Osteoblast (primary cell): Measurements from ENCODE around the gene KCNK15. TPM values are rescaled to one million over a fixed set of nuclear protein-coding genes. Genes with fewer than 3 reads are reported as not detected.

Experiments used
- DNase-seq: peaks from one replicate; pipeline ENCODE4 v3.0.0; 2011; ENCODE audit warnings: low spot score, mixed read lengths; ENCODE audit not compliant: insufficient read length; ENCODE audit errors: missing footprints
- H2AFZ ChIP-seq: 2 replicates; pipeline ENCODE4 v1.6.0; 2011; ENCODE audit warnings: mild to moderate bottlenecking, low read length
- H3K27ac ChIP-seq: 2 replicates; pipeline ENCODE4 v1.5.1; 2011; ENCODE audit warnings: mild to moderate bottlenecking, low read depth, low read length, moderate library complexity
- H3K27me3 ChIP-seq: 2 replicates; pipeline ENCODE4 v1.6.0; 2012; ENCODE audit warnings: mild to moderate bottlenecking, control low read depth, inconsistent platforms, low read length, moderate library complexity; ENCODE audit not compliant: insufficient read depth
- H3K36me3 ChIP-seq: 2 replicates; pipeline ENCODE4 v1.5.1; 2011; ENCODE audit warnings: mild to moderate bottlenecking, low read length, control low read depth, moderate library complexity; ENCODE audit not compliant: insufficient read depth
- H3K4me1 ChIP-seq: 2 replicates; pipeline ENCODE4 v1.5.1; 2011; ENCODE audit warnings: mild to moderate bottlenecking, low read length, control low read depth, moderate library complexity; ENCODE audit not compliant: insufficient read depth
- H3K4me2 ChIP-seq: 2 replicates; pipeline ENCODE4 v1.6.0; 2011; ENCODE audit warnings: mild to moderate bottlenecking, low read length; ENCODE audit not compliant: insufficient read depth
- H3K4me3 ChIP-seq: fragments of 200-600 bp; sonication (generic); 3 replicates; pipeline ENCODE4 v1.5.1; 2012; ENCODE audit warnings: mild to moderate bottlenecking, low read length, inconsistent platforms; ENCODE audit not compliant: insufficient read depth
- H3K79me2 ChIP-seq: 2 replicates; pipeline ENCODE4 v1.6.0; 2012; ENCODE audit warnings: mild to moderate bottlenecking, low read length, control low read depth, inconsistent platforms; ENCODE audit not compliant: insufficient read depth
- H3K9me3 ChIP-seq: 2 replicates; pipeline ENCODE4 v1.5.1; 2011; ENCODE audit warnings: low read depth, low read length, control low read depth
- H4K20me1 ChIP-seq: 2 replicates; pipeline ENCODE4 v1.6.0; 2012; ENCODE audit warnings: mild to moderate bottlenecking, low read length, control low read depth; ENCODE audit not compliant: insufficient read depth
- total RNA-seq: library from RNA; depleted of rRNA; stranded (reverse); fragments of >200 nt; gene quantifications from 2 replicates; pipeline ENCODE4 v1.2.3, GENCODE V29; 2012
- TF ChIP-seq, protein P1 (sequence below): IDR thresholded peaks from 2 replicates; pipeline ENCODE4 v1.5.1; 2011; ENCODE audit warnings: mild to moderate bottlenecking, low read depth, low read length, moderate library complexity; ENCODE audit errors: extremely low read depth

The KCNK15 gene
- total RNA-seq, 1 donor: 121 TPM

DNA sequence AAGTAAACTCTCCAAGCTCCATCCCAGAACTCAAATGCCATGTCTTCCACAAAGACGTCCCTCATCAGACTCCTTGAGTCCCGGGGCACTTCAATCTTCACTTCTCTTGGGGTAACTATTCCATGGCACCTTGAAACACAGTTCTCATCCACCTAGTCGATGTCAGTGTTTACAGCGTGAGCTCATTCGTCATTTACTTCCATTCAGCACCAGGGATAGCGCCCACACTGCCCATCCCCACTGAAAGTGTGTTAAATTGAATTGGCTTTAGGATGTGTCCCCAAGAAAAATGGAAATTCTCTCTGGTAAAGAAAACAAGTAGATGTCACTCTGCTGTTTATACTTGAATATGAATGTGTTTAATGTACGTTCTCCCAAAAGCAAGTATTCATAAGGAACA is 31.3 kb downstream of the KCNK15 start:
- H3K27me3 ChIP-seq: no peaks in the 10 kb centered on the region
- H3K79me2 ChIP-seq: no peaks in the 10 kb centered on the region
- H2AFZ ChIP-seq: no peak overlapping the region
- H3K9me3 ChIP-seq: no peaks in the 10 kb centered on the region
- no peak overlapping the region for H3K4me3 ChIP-seq
- H3K27ac ChIP-seq: no peak overlapping the region
- no peaks in the 10 kb centered on the region for H3K4me1 ChIP-seq
- no peaks in the 10 kb centered on the region for H4K20me1 ChIP-seq
- TF ChIP-seq, protein P1, sequence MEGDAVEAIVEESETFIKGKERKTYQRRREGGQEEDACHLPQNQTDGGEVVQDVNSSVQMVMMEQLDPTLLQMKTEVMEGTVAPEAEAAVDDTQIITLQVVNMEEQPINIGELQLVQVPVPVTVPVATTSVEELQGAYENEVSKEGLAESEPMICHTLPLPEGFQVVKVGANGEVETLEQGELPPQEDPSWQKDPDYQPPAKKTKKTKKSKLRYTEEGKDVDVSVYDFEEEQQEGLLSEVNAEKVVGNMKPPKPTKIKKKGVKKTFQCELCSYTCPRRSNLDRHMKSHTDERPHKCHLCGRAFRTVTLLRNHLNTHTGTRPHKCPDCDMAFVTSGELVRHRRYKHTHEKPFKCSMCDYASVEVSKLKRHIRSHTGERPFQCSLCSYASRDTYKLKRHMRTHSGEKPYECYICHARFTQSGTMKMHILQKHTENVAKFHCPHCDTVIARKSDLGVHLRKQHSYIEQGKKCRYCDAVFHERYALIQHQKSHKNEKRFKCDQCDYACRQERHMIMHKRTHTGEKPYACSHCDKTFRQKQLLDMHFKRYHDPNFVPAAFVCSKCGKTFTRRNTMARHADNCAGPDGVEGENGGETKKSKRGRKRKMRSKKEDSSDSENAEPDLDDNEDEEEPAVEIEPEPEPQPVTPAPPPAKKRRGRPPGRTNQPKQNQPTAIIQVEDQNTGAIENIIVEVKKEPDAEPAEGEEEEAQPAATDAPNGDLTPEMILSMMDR: no peak
- H3K36me3 ChIP-seq: no peaks in the 10 kb centered on the region
- no peak for DNase-seq
- H3K4me2 ChIP-seq: no peak overlapping the region

DNA sequence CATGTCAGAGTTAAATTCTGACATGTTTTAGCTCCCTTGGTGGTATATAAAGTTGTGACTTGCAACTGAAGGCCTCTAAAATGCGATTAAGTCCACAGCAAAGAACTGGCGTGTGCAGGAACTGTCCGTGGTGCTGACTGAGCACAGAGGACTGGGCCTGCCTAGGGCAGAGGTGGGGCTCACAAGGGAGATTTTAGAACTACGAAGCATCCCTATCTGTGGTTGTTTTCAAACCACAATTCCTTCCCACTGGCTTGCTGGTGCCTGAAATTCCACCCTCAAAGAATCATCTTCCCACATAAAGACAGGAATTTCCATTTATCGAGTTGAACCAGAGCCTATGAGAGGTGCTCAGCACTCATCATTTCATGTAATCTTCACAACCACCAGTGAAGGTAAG is 34.6 kb downstream of the KCNK15 start:
- no peak for DNase-seq
- no peak overlapping the region for H3K4me2 ChIP-seq
- no peak overlapping the region for H3K4me3 ChIP-seq
- no peaks in the 10 kb centered on the region for H3K4me1 ChIP-seq
- no peaks in the 10 kb centered on the region for H3K9me3 ChIP-seq
- no peaks in the 10 kb centered on the region for H4K20me1 ChIP-seq
- no peaks in the 10 kb centered on the region for H3K79me2 ChIP-seq
- no peak overlapping the region for H2AFZ ChIP-seq
- H3K27me3 ChIP-seq: peaks cover 5% of the 10 kb centered on the region
- H3K27ac ChIP-seq: no peak overlapping the region
- H3K36me3 ChIP-seq: no peaks in the 10 kb centered on the region
- TF ChIP-seq, protein P1: no peak

DNA sequence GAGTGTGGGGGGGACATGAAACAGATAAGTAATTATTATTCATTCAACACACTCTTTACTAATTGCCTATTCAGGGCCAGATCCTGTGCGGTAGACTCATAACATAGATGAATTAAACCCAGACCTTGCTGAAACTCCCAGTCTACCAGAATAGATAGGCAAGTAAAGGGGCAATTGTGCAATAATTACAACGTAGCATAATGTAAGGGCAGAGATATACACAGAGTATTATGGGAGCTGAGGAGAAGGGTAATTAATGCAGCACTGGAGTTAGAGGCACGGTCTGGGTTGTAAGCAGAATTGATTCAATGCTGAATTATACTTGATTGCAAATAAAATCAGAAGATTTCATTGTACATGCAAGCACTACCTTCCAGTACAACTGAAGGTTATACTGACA is 35.5 kb downstream of the KCNK15 start:
- Histone ChIP-seq H3K79me2 (no peaks in the 10 kb centered on the region), H3K36me3 (no peaks in the 10 kb centered on the region), H3K27me3 (peaks cover 5% of the 10 kb centered on the region), H3K27ac (no peak overlapping the region), H3K9me3 (no peaks in the 10 kb centered on the region), H4K20me1 (no peaks in the 10 kb centered on the region), H3K4me1 (no peaks in the 10 kb centered on the region), H3K4me3 (no peak overlapping the region), H3K4me2 (no peak overlapping the region), H2AFZ (no peak overlapping the region)
- no peak for DNase-seq
- TF ChIP-seq, protein P1: no peak

DNA sequence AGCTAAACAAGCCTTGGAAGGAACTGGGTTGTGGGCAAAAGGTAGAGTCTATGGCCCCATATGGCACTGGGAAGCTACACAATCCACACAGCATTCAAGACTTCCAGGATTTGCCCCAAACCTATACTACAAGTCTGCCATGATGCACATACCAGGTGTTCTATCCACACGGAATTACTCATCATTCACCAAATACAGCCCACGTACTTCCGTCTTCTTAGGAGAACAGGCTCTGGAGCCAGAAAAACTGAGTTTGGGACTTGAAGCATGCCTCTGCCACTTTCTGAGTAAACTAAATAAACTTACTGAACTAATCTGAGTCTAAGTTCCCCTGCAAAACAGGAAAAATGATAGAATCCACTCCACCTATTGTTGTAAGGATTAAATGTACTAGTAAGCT is 36.1 kb downstream of the KCNK15 start:
- Histone ChIP-seq H4K20me1 (no peaks in the 10 kb centered on the region), H3K36me3 (no peaks in the 10 kb centered on the region), H2AFZ (no peak overlapping the region), H3K27ac (no peak overlapping the region), H3K79me2 (no peaks in the 10 kb centered on the region), H3K4me3 (no peak overlapping the region), H3K4me2 (no peak overlapping the region), H3K9me3 (no peaks in the 10 kb centered on the region), H3K27me3 (peaks cover 8% of the 10 kb centered on the region), H3K4me1 (no peaks in the 10 kb centered on the region)
- DNase-seq: no peak
- TF ChIP-seq, protein P1: no peak
